Measurements from ENCODE around the gene UBQLN1.
A peak's percentile ranks its signal among the peaks of the same experiment; 100 is the strongest.

Gene UBQLN1

DNA sequence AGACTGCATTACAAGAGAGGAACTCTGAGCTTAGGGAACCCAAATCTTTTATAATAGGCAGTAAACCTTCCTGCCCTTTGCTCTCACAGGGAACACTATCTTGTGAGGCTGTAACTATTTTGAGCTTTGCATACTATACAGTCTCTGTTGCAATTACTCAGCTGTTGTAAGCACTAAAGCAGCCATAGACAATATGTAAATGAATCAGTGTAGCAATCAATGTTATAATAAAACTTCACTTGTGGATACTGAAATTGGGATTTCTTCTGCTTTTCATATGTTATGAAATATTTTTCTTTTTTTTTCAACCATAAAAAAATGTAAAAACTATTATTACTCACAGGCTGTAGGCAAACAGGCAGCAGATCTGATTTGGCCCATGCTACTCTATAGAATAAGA is 16.7 kb upstream of the UBQLN1 start:
- CTCF ChIA-PET = interaction anchor here (1.0 kb wide), 1 partner anchor 10 kb away, joined by 3 read pairs; no protein-coding TSS in a partner anchor
- TF ChIP-seq CTCF (IDR thresholded peaks at IDR 0.05; ENCODE audit: control extremely low read depth, extremely low read depth, low read depth, missing control alignments) = no peak
- DNase-seq (ENCODE audit: extremely low spot score) = no peak
- POLR2A ChIA-PET = no interaction called here

GRCh38 chr9:83722726-83723495 is 15.2 kb upstream of the UBQLN1 start:
- POLR2A ChIA-PET = no interaction called here
- CTCF ChIA-PET = no interaction called here

DNA sequence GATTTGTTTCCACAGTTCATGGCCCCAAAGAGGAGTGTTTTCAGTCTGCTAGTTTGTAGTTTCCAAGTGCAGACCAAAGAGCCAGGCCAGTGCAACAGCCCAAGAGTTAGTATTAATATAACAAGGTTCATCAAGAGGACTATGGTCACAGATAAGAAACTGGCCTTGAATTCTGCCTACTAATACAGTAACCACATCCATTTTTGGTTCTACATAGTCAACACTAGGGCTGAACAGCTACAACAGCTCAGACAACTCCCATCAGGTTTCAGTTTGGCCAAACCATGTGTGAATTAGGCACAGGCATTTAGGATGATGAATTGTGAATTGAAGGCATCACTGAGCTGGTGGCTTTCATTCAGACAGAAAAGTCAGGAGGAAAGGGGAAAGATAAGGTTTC is 13.8 kb upstream of the UBQLN1 start:
- DNase-seq (ENCODE audit: extremely low spot score) = no peak
- TF ChIP-seq CTCF (IDR thresholded peaks at IDR 0.05; ENCODE audit: control extremely low read depth, extremely low read depth, low read depth, missing control alignments) = no peak
- POLR2A ChIA-PET = no interaction called here
- CTCF ChIA-PET = no interaction called here

More at GRCh38 chr9:83722726-83723495, 15.2 kb upstream of the UBQLN1 start:
- no peak for DNase-seq (ENCODE audit: extremely low spot score)
- no peak for TF ChIP-seq CTCF (IDR thresholded peaks at IDR 0.05; ENCODE audit: control extremely low read depth, extremely low read depth, low read depth, missing control alignments)

DNA sequence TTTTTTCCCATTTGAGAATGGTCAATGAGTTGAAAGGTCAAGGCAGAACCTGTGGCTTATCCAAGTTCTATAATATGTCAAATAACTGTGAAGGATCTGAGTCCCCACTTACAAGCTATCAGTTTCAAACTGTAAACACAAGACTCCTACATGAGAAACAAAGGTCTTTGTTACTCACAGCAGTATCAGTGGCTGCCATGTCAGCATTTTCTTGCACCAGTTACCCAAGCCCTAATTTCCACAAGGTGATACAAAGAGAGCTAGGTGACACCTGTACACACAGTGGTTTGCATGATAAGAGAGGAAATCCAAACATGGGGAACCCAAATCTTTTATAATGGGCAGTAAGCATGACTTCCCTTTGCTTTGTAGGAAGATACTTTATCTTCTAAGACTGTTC is 8.0 kb upstream of the UBQLN1 start:
- ChIA-PET CTCF (interaction anchor here (1.9 kb wide), 1 partner anchor 14 kb away, joined by 5 read pairs; no protein-coding TSS in a partner anchor), POLR2A (no interaction called here)
- no peak for TF ChIP-seq CTCF (IDR thresholded peaks at IDR 0.05; ENCODE audit: control extremely low read depth, extremely low read depth, low read depth, missing control alignments)
- no peak for DNase-seq (ENCODE audit: extremely low spot score)

DNA sequence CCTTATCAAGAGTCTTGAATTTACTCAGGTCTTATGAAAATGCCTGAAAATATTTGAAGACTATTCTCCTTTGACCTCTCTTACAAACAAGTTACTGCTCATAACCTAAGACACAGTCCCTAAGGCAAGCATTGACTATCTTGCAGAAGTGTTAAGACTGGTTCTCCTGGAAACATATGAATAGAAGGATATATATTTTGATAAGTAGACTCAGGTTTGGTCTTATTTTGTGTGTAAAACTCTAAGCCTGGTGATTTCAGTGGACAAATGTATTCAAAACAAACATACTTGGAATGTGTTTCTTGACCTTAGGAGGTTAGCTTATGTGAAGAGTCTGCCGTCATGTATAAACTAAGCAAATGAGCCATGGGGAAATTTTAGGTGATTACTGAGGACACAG is 7.5 kb upstream of the UBQLN1 start:
- ChIA-PET POLR2A (no interaction called here), CTCF (interaction anchor here (1.9 kb wide), 1 partner anchor 15 kb away, joined by 5 read pairs; no protein-coding TSS in a partner anchor)
- TF ChIP-seq CTCF (IDR thresholded peaks at IDR 0.05; ENCODE audit: control extremely low read depth, extremely low read depth, low read depth, missing control alignments) = no peak
- no peak for DNase-seq (ENCODE audit: extremely low spot score)

DNA sequence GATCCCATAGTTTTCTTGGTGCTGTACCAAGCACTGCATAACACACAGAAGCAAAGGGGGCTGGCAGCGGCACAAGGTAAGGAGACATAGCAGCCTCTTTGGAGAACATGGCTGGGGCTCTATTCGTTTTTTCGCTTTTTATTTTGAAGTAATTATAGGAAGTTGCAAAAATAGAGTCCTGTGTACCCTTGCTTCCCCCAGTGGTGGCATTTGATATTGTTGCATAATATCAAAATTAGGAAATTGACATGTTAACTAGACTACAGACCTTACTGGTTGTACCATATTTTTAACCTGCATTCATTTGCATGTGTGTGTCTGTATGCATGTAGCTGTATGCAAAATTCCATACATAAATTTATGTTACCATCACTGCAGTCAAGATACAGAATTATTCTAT is 6.6 kb upstream of the UBQLN1 start:
- peak; percentile 14 for TF ChIP-seq CTCF (IDR thresholded peaks at IDR 0.05; ENCODE audit: control extremely low read depth, extremely low read depth, low read depth, missing control alignments)
- ChIA-PET POLR2A (no interaction called here), CTCF (no interaction called here)
- DNase-seq (ENCODE audit: extremely low spot score) = no peak
